NCI-H524 treated with DMSO at 0.1 percent for 48 hours (cell line): ENCODE data around the gene OSCP1.
"Not testable (repeated sequence)": the region's sequence is repeated elsewhere in the genome, so short reads cannot be mapped to it uniquely, and the experiment has no call there.

Source experiments
- DNase-seq: peaks from one replicate; lab custom pipeline; 2025; lab: John Stamatoyannopoulos, UW

Gene OSCP1

GRCh38 chr1:36450270-36450918 lies at the start of gene OSCP1:
Gene OSCP1 (minus strand): TSS chr1:36450451. CDS start chr1:36450369, 82 bp downstream.
- DNase-seq: peak; percentile 75

GRCh38 chr1:36497207-36497606 lies 47.0 kb upstream of the OSCP1 start:
- DNase-seq: no peak

- no peak for DNase-seq
These were observed 44.7 kb upstream of the OSCP1 start for GRCh38 chr1:36494971-36495370.

- no peak for DNase-seq
These were observed 43.3 kb upstream of the OSCP1 start for GRCh38 chr1:36493524-36493923.

GRCh38 chr1:36492491-36492890 lies 42.2 kb upstream of the OSCP1 start:
- DNase-seq: no peak

- not testable (repeated sequence) for DNase-seq
These were observed 39.2 kb upstream of the OSCP1 start for GRCh38 chr1:36489258-36490051.

GRCh38 chr1:36487906-36488305 lies 37.7 kb upstream of the OSCP1 start:
- DNase-seq: no peak

GRCh38 chr1:36487336-36487725 lies 37.1 kb upstream of the OSCP1 start:
- DNase-seq: not testable (repeated sequence)

GRCh38 chr1:36486439-36487335 lies 36.4 kb upstream of the OSCP1 start:
- no peak for DNase-seq

- no peak for DNase-seq
These were observed 35.8 kb upstream of the OSCP1 start for GRCh38 chr1:36486093-36486438.

- DNase-seq: no peak
These were observed 33.8 kb upstream of the OSCP1 start for GRCh38 chr1:36484099-36484498.

- no peak for DNase-seq
These were observed 32.6 kb upstream of the OSCP1 start, which contains the start of gene CSF3R for GRCh38 chr1:36482724-36483388. Gene CSF3R (minus strand): TSS chr1:36482913. CDS start chr1:36479496, 3,417 bp downstream.

- no peak for DNase-seq
These were observed 31.8 kb upstream of the OSCP1 start for GRCh38 chr1:36481771-36482723.

- DNase-seq: no peak
These were observed 30.8 kb upstream of the OSCP1 start for GRCh38 chr1:36481091-36481490.

GRCh38 chr1:36480161-36480560 lies 29.9 kb upstream of the OSCP1 start:
- no peak for DNase-seq

- no peak for DNase-seq
These were observed 29.3 kb upstream of the OSCP1 start for GRCh38 chr1:36479505-36480051.

- not testable (repeated sequence) for DNase-seq
These were observed 27.4 kb upstream of the OSCP1 start for GRCh38 chr1:36477615-36478014.

GRCh38 chr1:36476945-36477344 lies 26.7 kb upstream of the OSCP1 start:
- no peak for DNase-seq

GRCh38 chr1:36475910-36476604 lies 25.8 kb upstream of the OSCP1 start:
- no peak for DNase-seq

- DNase-seq: no peak
These were observed 25.1 kb upstream of the OSCP1 start for GRCh38 chr1:36475341-36475740.
